GM12891 (cell line): Measurements from ENCODE around the gene COL24A1.

Source experiments
- PAX5 ChIP-seq: IDR thresholded peaks from 2 replicates; pipeline ENCODE4 v1.6.1; 2011; ENCODE audit warnings: low read length, moderate library complexity, mild to moderate bottlenecking; ENCODE audit not compliant: insufficient read depth, severe bottlenecking
- POLR2A ChIP-seq: IDR thresholded peaks from 2 replicates; pipeline ENCODE4 v1.6.1; 2011; ENCODE audit warnings: low read depth, low read length, control low read depth
- POLR2AphosphoS5 ChIP-seq: IDR thresholded peaks from 2 replicates; pipeline ENCODE4 v1.6.1; 2011; ENCODE audit warnings: low read depth, low read length, control low read depth
- SPI1 ChIP-seq: IDR thresholded peaks from 2 replicates; pipeline ENCODE4 v1.6.1; 2011; ENCODE audit warnings: low read depth, low read length, control low read depth
- TAF1 ChIP-seq: IDR thresholded peaks from 2 replicates; pipeline ENCODE4 v1.6.1; 2011; ENCODE audit warnings: low read depth, low read length, control low read depth

- TF ChIP-seq POLR2AphosphoS5, result no peak
- TF ChIP-seq PAX5, result no peak
- TF ChIP-seq TAF1, result no peak
- TF ChIP-seq POLR2A, result no peak
- no peak for TF ChIP-seq SPI1
Observed at GRCh38 chr1:86137436-86137835, 19.1 kb downstream of the COL24A1 start.
